Activated T-cell treated with anti-CD3 and anti-CD28 coated beads, Interleukin-2, amount 50 U/mL, for 24 hours (primary cell): ENCODE measurements around the gene MCCD1.
A peak's percentile ranks its signal among the peaks of the same experiment; 100 is the strongest.
"Not testable (repeated sequence)": the region's sequence is repeated elsewhere in the genome, so short reads cannot be mapped to it uniquely, and the experiment has no call there.

Source experiments
- DNase-seq: peaks from one replicate; pipeline ENCODE4 v3.0.0-alpha.2; 2020
- H3K27ac Mint-ChIP-seq: 2 replicates; pipeline ENCODE4 v1.8.0; 2020; ENCODE audit warnings: mild to moderate bottlenecking, mixed read lengths
- H3K27me3 Mint-ChIP-seq: 2 replicates; pipeline ENCODE4 v1.8.0; 2020; ENCODE audit warnings: mixed read lengths
- H3K36me3 Mint-ChIP-seq: 2 replicates; pipeline ENCODE4 v1.8.0; 2020; ENCODE audit warnings: low read depth, mixed read lengths
- H3K4me1 Mint-ChIP-seq: 2 replicates; pipeline ENCODE4 v1.8.0; 2020; ENCODE audit warnings: low read depth, mixed read lengths
- H3K4me3 Mint-ChIP-seq: 2 replicates; pipeline ENCODE4 v1.8.0; 2020; ENCODE audit warnings: mild to moderate bottlenecking, moderate library complexity, mixed read lengths
- H3K9me3 Mint-ChIP-seq: 2 replicates; pipeline ENCODE4 v1.8.0; 2020; ENCODE audit warnings: mixed read lengths

Gene MCCD1

GRCh38 chr6:31496826-31497225, 31.9 kb upstream of the MCCD1 start:
- not testable (repeated sequence) for DNase-seq, H3K27me3 Mint-ChIP-seq, H3K9me3 Mint-ChIP-seq
- H3K36me3 Mint-ChIP-seq = peaks cover 22% of the 10 kb centered on the region
- peak overlapping the region; percentile 88 for H3K27ac Mint-ChIP-seq
- peak overlapping the region; percentile 82 for H3K4me3 Mint-ChIP-seq
- peaks cover 64% of the 10 kb centered on the region for H3K4me1 Mint-ChIP-seq

DNA sequence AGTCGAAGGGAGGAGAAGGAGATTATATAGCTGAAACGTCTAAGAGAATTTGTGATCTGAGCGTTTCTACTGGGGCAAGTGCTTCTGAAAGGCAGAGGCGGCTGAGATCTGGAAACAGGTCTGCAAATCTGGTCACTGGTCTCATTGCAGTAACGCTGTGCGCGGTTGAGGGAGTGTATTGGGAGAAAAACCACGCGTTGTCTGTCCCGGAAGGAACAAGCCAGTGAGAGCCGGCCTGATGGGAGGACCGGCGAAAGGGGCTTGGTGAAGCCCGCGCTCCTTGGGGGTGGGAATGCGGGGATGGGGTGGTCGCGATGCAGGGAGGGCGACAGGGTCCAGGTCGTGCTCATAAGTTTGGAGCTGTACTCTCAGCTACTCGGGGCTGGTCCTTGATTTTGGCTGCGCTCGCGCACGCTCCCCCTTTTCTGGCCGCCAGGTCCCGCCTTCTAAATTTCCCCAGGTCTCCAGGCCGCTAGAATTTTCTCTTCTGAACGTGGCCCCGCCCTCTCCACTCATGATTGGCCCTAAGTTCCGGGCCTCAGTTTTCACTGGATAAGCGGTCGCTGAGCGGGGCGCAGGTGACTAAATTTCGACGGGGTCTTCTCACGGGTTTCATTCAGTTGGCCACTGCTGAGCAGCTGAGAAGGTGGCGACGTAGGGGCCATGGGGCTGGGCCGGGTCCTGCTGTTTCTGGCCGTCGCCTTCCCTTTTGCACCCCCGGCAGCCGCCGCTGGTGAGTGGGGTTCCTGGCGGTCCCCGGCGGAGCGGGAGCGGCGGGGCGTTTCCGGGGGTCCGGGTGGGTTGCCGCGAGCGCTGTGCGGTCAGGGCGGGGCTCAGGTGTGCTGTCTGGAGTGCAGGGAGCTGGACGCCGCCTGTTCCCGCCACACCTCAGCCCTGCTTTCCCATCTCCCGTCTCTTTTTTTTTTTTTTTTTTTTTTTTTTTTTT, 31.0 kb upstream of the MCCD1 start, which contains the start of gene MICB:
Gene MICB, plus strand, starts transcription at position 615 of the 946 bp plus-strand sequence. Its CDS starts 49 bp downstream, at position 664.
- H3K36me3 Mint-ChIP-seq = peaks cover 22% of the 10 kb centered on the region
- H3K27me3 Mint-ChIP-seq = no peaks in the 10 kb centered on the region
- no peaks in the 10 kb centered on the region for H3K9me3 Mint-ChIP-seq
- peaks cover 65% of the 10 kb centered on the region for H3K4me1 Mint-ChIP-seq
- peak within 1 kb of the TSS; percentile 82 for H3K4me3 Mint-ChIP-seq
- peak; percentile 87 for DNase-seq
- peak within 1 kb of the TSS; percentile 88 for H3K27ac Mint-ChIP-seq

- Mint-ChIP-seq H3K27ac (peak overlapping the region; percentile 84), H3K27me3 (no peaks in the 10 kb centered on the region), H3K4me3 (peak overlapping the region; percentile 82), H3K9me3 (no peaks in the 10 kb centered on the region), H3K4me1 (peaks cover 69% of the 10 kb centered on the region), H3K36me3 (peaks cover 22% of the 10 kb centered on the region)
- DNase-seq = peak; percentile 41
Observed at GRCh38 chr6:31498748-31499147, 30.0 kb upstream of the MCCD1 start.

GRCh38 chr6:31499648-31500047, 29.1 kb upstream of the MCCD1 start:
- H3K27me3 Mint-ChIP-seq, H3K27ac Mint-ChIP-seq, DNase-seq, H3K9me3 Mint-ChIP-seq: not testable (repeated sequence)
- Mint-ChIP-seq H3K4me1 (peaks cover 71% of the 10 kb centered on the region), H3K36me3 (peaks cover 17% of the 10 kb centered on the region), H3K4me3 (peak overlapping the region; percentile 82)

DNA sequence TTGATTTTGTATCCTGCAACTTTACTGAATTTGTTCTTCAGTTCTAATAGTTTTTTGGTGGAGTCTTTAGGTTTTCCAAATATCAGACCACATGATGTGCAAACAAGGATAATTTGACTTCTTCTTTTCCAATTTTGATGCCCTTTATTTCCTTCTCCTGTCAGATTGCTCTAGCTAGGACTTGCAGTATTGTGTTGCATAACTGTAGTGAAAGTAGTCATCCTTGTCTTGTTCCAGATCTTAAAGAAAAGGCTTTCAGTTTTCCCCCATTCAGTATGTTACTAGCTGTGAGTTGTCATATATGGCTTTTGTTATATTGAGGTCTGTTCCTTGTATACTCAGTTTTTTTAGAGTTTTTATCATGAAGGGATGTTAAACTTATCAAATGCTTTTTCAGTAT, 26.2 kb upstream of the MCCD1 start:
- H3K9me3 Mint-ChIP-seq = no peaks in the 10 kb centered on the region
- H3K4me1 Mint-ChIP-seq = peaks cover 52% of the 10 kb centered on the region
- H3K36me3 Mint-ChIP-seq = peaks cover 36% of the 10 kb centered on the region
- DNase-seq = no peak
- H3K27me3 Mint-ChIP-seq = no peaks in the 10 kb centered on the region
- no peak overlapping the region for H3K27ac Mint-ChIP-seq
- no peak overlapping the region for H3K4me3 Mint-ChIP-seq

GRCh38 chr6:31509036-31509435, 19.7 kb upstream of the MCCD1 start:
- not testable (repeated sequence) for H3K27me3 Mint-ChIP-seq, H3K4me3 Mint-ChIP-seq, H3K9me3 Mint-ChIP-seq, DNase-seq, H3K4me1 Mint-ChIP-seq, H3K27ac Mint-ChIP-seq
- peaks cover 67% of the 10 kb centered on the region for H3K36me3 Mint-ChIP-seq

DNA sequence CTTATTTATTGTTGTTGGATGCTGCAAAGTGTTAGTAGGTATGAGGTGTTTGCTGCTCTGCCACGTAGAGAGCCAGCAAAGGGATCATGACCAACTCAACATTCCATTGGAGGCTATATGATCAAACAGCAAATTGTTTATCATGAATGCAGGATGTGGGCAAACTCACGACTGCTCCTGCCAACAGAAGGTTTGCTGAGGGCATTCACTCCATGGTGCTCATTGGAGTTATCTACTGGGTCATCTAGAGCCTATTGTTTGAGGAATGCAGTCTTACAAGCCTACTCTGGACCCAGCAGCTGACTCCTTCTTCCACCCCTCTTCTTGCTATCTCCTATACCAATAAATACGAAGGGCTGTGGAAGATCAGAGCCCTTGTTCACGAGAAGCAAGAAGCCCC, 18.8 kb upstream of the MCCD1 start:
- Mint-ChIP-seq H3K4me3 (no peak overlapping the region), H3K9me3 (no peaks in the 10 kb centered on the region), H3K27ac (no peak overlapping the region), H3K4me1 (peaks cover 2% of the 10 kb centered on the region), H3K36me3 (peaks cover 64% of the 10 kb centered on the region), H3K27me3 (no peaks in the 10 kb centered on the region)
- no peak for DNase-seq

- Mint-ChIP-seq H3K27ac (no peak overlapping the region), H3K4me3 (no peak overlapping the region), H3K4me1 (no peaks in the 10 kb centered on the region)
Observed at GRCh38 chr6:31513456-31514165, 15.2 kb upstream of the MCCD1 start.

GRCh38 chr6:31521835-31522234, 6.9 kb upstream of the MCCD1 start:
- H3K27ac Mint-ChIP-seq = no peak overlapping the region
- H3K4me3 Mint-ChIP-seq = no peak overlapping the region
- H3K36me3 Mint-ChIP-seq = no peaks in the 10 kb centered on the region
- peaks cover 3% of the 10 kb centered on the region for H3K4me1 Mint-ChIP-seq
- H3K27me3 Mint-ChIP-seq = no peaks in the 10 kb centered on the region
- no peak for DNase-seq
- H3K9me3 Mint-ChIP-seq = no peaks in the 10 kb centered on the region

More at GRCh38 chr6:31513456-31514165, 15.2 kb upstream of the MCCD1 start:
- Mint-ChIP-seq H3K27me3 (no peaks in the 10 kb centered on the region), H3K36me3 (peaks cover 28% of the 10 kb centered on the region), H3K9me3 (no peaks in the 10 kb centered on the region)
- no peak for DNase-seq

DNA sequence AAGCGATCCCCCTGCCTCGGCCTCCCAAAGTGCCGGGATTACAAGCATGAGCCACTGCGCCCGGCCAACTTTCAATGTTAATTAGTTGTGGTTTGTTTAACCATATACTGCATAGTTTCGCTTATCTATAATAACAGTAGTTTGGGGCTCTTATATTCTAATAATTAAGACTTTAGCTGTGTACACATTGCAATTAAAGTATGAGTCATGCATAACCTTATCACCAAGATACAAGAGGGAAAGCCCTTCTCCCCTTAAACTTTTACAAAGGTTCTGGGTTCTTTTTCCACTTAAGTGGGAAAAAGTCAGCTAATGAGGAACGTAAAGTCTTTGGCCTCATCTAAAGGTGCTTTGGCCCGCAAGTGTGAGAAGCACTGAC, 3.2 kb upstream of the MCCD1 start:
- H3K27ac Mint-ChIP-seq = no peak overlapping the region
- no peaks in the 10 kb centered on the region for H3K27me3 Mint-ChIP-seq
- DNase-seq = peak; percentile 12
- no peak overlapping the region for H3K4me3 Mint-ChIP-seq
- peaks cover 5% of the 10 kb centered on the region for H3K4me1 Mint-ChIP-seq
- peaks cover 25% of the 10 kb centered on the region for H3K36me3 Mint-ChIP-seq
- H3K9me3 Mint-ChIP-seq = no peaks in the 10 kb centered on the region

DNA sequence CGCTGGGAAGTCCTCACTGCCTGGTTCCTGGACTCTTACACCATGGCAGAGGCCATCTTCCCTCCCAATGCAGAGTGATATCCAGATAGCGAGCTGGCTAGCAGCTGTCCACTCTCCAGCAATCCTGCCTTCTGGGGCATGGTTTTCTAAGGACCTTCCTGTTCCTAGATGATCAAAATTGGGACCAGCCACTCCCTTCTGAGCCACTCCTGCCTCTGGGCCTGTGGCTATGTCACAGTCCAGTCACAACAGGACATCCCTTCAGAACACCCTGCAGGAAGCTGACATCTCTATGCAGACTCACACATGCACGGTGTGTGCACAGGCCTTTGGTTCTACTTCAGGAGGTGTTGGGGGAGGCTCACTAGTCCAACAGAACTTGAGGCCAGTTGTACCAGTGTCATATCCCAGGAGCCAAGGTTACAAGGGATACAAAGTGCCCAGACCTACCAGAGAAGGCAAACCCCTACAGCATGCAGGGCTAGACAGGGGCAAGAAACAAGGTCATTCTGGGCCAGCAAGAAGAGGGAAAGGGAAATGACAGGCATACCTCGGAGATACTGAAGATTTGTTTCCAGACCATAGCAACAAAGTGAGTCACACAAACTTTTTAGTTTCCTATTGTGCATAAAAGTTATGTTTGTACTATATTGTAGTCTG, 2.7 kb upstream of the MCCD1 start:
- H3K9me3 Mint-ChIP-seq = no peaks in the 10 kb centered on the region
- H3K4me1 Mint-ChIP-seq = peaks cover 5% of the 10 kb centered on the region
- H3K27ac Mint-ChIP-seq = peak overlapping the region; percentile 56
- peaks cover 30% of the 10 kb centered on the region for H3K36me3 Mint-ChIP-seq
- H3K4me3 Mint-ChIP-seq = no peak overlapping the region
- H3K27me3 Mint-ChIP-seq = no peaks in the 10 kb centered on the region
- DNase-seq = peak; percentile 24

DNA sequence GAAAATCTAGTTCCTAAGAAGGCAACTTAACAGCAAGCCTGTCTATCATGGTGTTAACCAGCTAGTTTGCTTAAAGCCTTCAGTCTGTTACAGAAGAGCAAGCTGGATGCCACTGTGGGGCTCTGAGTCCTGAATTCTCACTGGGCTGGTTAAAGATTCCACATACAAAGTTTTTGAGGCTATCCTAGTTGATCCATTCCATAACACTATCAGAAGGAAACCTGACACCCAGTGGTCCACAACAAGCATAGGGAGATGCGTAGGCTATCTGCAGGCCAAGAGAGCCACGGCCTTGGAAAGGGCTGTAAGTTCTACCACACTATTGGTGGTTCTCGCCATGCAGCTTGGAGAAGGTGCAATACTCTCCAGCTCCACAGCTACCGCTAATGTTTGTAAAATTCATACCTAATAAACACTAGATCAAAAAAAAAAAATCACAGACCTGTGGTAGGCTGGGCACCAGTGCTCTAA, 420 bp upstream of the MCCD1 start:
- Mint-ChIP-seq H3K27ac (no peak overlapping the region), H3K4me3 (no peak overlapping the region), H3K4me1 (peaks cover 16% of the 10 kb centered on the region), H3K27me3 (no peaks in the 10 kb centered on the region), H3K9me3 (no peaks in the 10 kb centered on the region), H3K36me3 (peaks cover 53% of the 10 kb centered on the region)
- DNase-seq = no peak

- Mint-ChIP-seq H3K27ac (peak overlapping the region; percentile 55), H3K27me3 (no peaks in the 10 kb centered on the region), H3K4me3 (no peak overlapping the region), H3K36me3 (peaks cover 65% of the 10 kb centered on the region), H3K4me1 (peaks cover 24% of the 10 kb centered on the region), H3K9me3 (no peaks in the 10 kb centered on the region)
- peak; percentile 32 for DNase-seq
Observed at GRCh38 chr6:31529329-31530150, 778 bp downstream of the MCCD1 start.

DNA sequence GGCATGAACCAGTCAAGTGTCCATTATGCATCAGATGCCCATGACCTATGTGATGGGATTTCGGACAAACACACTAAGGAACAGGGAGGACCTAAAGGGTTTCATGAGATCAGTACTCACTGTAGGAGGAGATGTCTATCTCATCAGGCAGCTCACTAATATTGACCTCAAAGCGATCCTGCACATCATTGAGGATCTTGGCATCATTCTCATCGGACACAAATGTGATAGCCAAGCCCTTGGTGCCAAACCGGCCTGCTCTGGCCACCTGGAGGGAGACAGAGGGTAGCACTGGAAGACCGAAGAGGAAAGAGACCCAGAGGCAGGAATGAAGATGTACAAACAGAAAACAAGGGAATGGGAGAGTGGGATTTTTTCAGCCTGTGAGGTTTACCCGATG, 1.9 kb downstream of the MCCD1 start:
- Mint-ChIP-seq H3K4me3 (no peak overlapping the region), H3K36me3 (peaks cover 76% of the 10 kb centered on the region), H3K9me3 (no peaks in the 10 kb centered on the region), H3K27ac (no peak overlapping the region), H3K4me1 (peaks cover 35% of the 10 kb centered on the region), H3K27me3 (no peaks in the 10 kb centered on the region)
- peak; percentile 17 for DNase-seq
